Mononuclear cell (primary cell): Measurements from ENCODE around the gene DPPA5. TPM values are rescaled to one million over a fixed set of nuclear protein-coding genes. Genes with fewer than 3 reads are reported as not detected.
"Not testable (repeated sequence)": the region's sequence is repeated elsewhere in the genome, so short reads cannot be mapped to it uniquely, and the experiment has no call there.

Source experiments
- H3K27me3 ChIP-seq: 2 replicates; pipeline ENCODE4 v1.6.0; 2011; ENCODE audit warnings: low read length, control low read depth; ENCODE audit not compliant: insufficient read depth
- H3K4me1 ChIP-seq: 2 replicates; pipeline ENCODE4 v1.5.1; 2011; ENCODE audit warnings: mild to moderate bottlenecking, low read length, control low read depth; ENCODE audit not compliant: insufficient read depth
- H3K4me3 ChIP-seq: 2 replicates; pipeline ENCODE4 v1.5.1; 2011; ENCODE audit warnings: mild to moderate bottlenecking, low read length, moderate library complexity
- H3K9me3 ChIP-seq: 2 replicates; pipeline ENCODE4 v1.5.1; 2011; ENCODE audit warnings: low read depth, mild to moderate bottlenecking, control low read depth, low read length
- total RNA-seq: library from RNA; depleted of rRNA; stranded (reverse); fragments of >200 nt; gene quantifications from one replicate; pipeline ENCODE4 v1.2.3, GENCODE V29; 2012

Gene DPPA5, protein sequence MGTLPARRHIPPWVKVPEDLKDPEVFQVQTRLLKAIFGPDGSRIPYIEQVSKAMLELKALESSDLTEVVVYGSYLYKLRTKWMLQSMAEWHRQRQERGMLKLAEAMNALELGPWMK
- not detected for total RNA-seq

DNA sequence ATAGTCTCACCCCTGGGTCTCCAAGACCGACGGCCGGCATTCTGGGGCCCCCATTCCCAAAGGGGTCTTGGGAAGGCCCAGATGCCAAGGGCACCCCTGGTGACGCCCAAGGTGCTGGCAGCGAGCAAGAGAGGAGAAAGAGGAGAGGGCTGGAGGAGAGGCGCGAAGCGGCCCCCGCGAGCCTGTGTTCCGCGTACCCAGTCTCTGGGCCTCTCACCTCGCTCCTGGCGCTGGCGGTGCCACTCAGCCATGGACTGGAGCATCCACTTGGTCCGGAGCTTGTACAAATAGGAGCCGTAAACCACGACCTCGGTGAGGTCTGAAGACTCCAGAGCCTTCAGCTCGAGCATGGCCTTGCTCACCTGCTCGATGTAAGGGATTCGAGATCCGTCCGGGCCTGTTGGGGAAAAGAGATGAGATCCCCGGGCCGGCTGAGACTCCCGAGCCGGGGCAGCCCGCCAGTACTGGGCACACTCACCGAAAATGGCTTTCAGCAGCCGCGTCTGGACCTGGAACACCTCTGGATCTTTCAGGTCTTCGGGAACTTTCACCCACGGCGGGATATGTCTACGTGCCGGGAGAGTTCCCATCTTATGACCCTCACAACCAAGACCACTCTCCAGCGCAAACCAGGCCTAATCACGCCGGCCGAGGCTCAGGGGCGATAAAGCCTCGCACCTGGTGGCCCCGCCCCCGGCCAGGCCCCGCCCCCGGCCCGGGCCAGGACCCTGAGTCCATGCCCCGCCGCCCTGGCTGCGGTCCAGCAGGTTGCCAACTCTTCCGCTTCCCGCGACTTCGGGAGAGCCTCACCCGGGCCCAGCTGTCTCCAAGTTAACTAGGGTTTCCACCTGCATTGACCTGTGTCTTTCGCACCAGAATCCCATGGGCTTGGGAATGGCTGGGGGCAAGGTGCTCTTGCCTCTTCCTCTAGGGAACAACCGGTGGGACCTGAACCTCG is at the start of gene DPPA5:
DPPA5 (minus strand) TSS at position 641 of the 958 bp plus-strand sequence; CDS start at position 590, 51 bp downstream.
- Histone ChIP-seq H3K27me3 (peaks cover 20% of the 10 kb centered on the region), H3K4me3 (no peak within 1 kb of the TSS), H3K9me3 (no peaks in the 10 kb centered on the region), H3K4me1 (no peaks in the 10 kb centered on the region)

GRCh38 chr6:73400656-73401055 is 46.6 kb upstream of the DPPA5 start:
- H3K27me3 ChIP-seq, result no peaks in the 10 kb centered on the region
- H3K4me3 ChIP-seq, result no peak overlapping the region
- H3K9me3 ChIP-seq, result no peaks in the 10 kb centered on the region
- H3K4me1 ChIP-seq, result no peaks in the 10 kb centered on the region

DNA sequence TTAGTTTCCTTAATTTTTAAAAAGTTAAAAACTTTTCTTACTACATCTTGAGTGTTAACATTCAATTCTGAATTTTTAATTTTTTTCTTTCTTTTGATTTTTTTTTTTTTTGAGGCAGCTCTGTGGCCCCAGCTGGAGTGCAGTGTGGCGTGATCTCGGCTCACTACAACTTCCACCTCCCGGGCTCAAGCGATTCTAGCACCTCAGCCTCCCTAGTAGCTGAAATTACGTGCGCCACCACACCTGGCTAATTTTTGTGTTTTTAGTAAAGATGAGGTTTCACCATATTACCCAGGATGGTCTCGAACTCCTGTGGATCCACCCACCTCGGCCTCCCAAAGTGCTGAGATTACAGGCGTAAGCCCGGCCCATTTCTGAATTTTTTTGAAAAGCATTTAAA is 41.8 kb upstream of the DPPA5 start:
- H3K27me3 ChIP-seq, result no peaks in the 10 kb centered on the region
- H3K9me3 ChIP-seq, result no peaks in the 10 kb centered on the region
- no peak overlapping the region for H3K4me3 ChIP-seq
- H3K4me1 ChIP-seq, result no peaks in the 10 kb centered on the region

GRCh38 chr6:73394577-73395354 is 40.7 kb upstream of the DPPA5 start, which contains the start of gene DDX43:
TSS of gene DDX43 (plus strand) at chr6:73394828. CDS start at chr6:73394906, 78 bp downstream.
- no peaks in the 10 kb centered on the region for H3K4me1 ChIP-seq
- H3K27me3 ChIP-seq, result no peaks in the 10 kb centered on the region
- H3K9me3 ChIP-seq, result no peaks in the 10 kb centered on the region
- peak within 1 kb of the TSS; percentile 7 for H3K4me3 ChIP-seq

DNA sequence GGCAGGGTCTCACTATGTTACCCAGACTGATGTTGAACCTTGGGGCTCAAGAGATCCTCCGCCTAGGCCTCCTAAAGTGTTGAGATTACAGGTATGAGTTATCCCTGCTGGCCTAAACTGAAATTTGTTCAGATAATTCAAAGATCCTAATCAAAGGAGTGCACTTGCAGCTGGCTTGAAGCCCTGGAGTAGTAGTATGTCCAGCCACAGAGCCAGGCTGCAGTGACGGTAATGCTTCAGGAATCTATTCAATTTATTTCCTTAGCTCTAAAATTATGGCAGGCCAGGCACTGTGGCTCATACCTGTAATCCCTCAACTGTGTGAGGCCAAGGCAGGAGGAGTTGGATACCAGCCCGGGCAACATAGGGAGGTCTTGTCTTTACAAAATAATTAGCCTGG is 39.2 kb upstream of the DPPA5 start:
- H3K27me3 ChIP-seq, result no peaks in the 10 kb centered on the region
- H3K9me3 ChIP-seq, result no peaks in the 10 kb centered on the region
- H3K4me1 ChIP-seq, result peaks cover 12% of the 10 kb centered on the region
- no peak overlapping the region for H3K4me3 ChIP-seq

- H3K9me3 ChIP-seq, H3K4me3 ChIP-seq, H3K27me3 ChIP-seq: not testable (repeated sequence)
- peaks cover 13% of the 10 kb centered on the region for H3K4me1 ChIP-seq
Observed at GRCh38 chr6:73392188-73392587, 38.1 kb upstream of the DPPA5 start.

- H3K4me3 ChIP-seq, result no peak overlapping the region
- H3K9me3 ChIP-seq, result no peaks in the 10 kb centered on the region
- H3K27me3 ChIP-seq, result no peaks in the 10 kb centered on the region
Observed at GRCh38 chr6:73391675-73392074, 37.6 kb upstream of the DPPA5 start.

GRCh38 chr6:73389854-73390253 is 35.8 kb upstream of the DPPA5 start:
- Histone ChIP-seq H3K9me3 (no peaks in the 10 kb centered on the region), H3K4me3 (no peak overlapping the region), H3K27me3 (no peaks in the 10 kb centered on the region), H3K4me1 (peaks cover 13% of the 10 kb centered on the region)

More at GRCh38 chr6:73391675-73392074, 37.6 kb upstream of the DPPA5 start:
- H3K4me1 ChIP-seq, result peaks cover 13% of the 10 kb centered on the region

DNA sequence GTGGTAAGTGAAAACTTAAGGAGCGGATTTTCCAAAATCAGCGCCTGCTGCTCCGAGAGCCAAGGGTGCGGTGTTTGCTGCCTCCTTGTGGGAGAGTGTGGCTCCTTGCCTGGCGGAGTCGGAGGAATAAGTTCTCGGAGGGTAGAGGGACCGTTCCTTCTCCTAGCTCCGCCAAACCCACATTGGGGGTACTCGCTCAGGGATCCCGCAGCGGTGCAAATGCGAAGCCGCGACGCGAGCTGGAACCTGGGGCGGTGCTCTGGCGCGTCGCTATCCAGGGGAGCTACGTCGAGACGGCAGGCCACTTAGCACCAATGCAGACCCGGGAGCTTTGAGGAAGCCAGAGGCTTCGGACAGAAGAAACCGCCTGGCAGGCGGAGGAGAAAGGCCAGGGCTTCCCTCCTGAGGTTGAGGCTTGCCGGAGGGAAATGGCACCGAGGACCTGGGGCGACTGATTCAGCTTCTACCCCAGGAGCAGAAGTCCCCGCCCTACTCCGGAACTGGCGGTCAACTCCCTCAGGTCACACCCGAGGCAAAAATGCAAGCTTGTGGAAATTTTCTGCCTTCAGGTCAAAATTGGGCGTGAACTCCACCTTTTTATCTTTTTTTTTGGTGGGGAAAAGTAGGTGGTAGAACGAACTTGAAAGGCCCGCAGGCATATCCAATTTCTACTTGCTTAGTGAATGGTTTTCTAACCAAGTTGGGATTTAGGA is 34.9 kb upstream of the DPPA5 start:
- Histone ChIP-seq H3K4me3 (peak overlapping the region; percentile 50), H3K4me1 (peaks cover 13% of the 10 kb centered on the region), H3K27me3 (no peaks in the 10 kb centered on the region), H3K9me3 (no peaks in the 10 kb centered on the region)

DNA sequence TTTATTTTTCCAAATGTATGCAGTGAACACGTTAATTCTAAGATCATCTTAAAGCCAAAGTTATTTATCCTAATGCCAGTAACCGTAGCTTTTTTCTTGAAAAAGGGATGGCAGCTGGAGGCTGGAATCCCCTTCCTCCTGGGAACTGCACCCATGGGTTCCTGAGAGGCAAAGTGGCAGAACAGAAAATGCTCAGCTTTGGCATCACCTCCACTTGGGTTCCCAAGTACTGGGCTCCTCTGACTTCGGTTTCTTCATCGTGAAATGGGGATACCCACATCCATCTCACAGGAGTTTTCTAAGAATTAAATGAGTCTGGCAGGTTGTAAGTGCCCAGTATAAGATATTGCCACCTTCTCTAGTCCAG is 34.3 kb upstream of the DPPA5 start:
- no peaks in the 10 kb centered on the region for H3K27me3 ChIP-seq
- H3K9me3 ChIP-seq, result no peaks in the 10 kb centered on the region
- H3K4me3 ChIP-seq, result peak overlapping the region; percentile 50
- H3K4me1 ChIP-seq, result peaks cover 13% of the 10 kb centered on the region

DNA sequence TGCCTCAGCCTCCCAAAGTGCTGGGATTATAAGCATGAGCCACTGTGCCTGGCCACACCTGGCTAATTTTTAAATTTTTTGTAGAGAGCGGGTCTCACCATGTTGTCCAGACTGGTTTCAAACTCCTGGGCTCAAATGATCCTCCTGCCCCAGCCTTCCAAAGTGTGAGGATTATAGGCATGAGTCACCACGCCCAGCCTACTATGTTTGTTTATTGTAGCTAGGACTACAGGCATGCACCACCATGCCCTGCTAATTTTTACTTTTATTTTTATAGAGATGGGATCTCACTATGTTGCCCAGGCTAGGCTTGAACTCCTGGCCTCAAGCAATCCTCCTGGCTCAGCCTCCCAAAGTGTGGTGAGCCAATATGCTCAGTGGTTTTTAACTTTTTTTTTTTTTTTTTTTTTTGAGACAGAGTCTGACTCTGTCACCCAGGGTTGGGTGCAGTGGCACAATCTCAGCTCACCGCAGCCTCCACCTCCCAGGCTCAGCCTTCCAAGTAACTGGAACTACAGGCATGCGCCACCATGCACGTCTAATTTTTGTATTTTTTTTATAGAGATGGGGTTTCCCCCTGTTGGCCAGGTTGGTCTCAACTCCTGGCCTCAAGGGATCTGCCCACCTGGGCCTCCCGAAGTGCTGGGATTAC is 28.5 kb upstream of the DPPA5 start:
- no peaks in the 10 kb centered on the region for H3K9me3 ChIP-seq
- no peaks in the 10 kb centered on the region for H3K27me3 ChIP-seq
- H3K4me3 ChIP-seq, result no peak overlapping the region
- H3K4me1 ChIP-seq, result no peaks in the 10 kb centered on the region

DNA sequence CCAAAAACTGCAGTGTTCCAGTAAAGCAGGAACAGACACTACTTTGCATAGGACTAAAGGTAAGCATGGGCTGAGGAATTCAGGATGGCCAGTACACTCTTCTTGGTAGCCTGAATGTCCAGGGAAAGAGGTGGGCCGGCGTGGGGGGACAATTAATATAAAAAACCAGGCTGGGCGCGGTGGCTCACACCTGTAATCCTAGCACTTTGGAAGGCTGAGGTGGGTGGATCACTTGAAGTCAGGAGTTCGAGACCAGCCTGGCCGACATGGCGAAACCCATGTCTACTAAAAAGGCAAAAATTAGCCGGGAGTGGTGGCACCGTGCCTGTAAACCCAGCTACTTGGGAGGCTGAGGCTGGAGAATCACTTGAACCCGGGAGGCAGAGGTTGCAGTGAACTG is 27.5 kb upstream of the DPPA5 start:
- not testable (repeated sequence) for H3K4me1 ChIP-seq, H3K9me3 ChIP-seq, H3K27me3 ChIP-seq, H3K4me3 ChIP-seq

DNA sequence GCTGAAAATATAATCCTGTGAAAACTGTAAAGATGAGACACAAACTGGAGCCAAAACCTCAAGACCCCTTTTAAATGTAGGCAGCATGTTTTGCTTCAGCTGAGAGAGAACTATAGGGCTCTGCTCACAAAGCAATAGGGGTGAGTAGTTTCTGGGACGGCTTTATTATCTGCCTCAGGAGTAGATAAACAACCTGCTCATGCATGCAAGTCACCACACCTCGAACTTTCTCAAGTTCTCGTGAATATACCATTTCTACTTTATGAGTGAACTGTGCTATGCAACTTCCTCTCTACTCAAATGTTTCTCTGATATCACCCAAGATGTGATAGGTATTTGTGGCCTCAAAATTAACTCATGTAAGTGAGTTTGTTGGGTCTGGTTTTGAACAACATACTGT is 23.1 kb upstream of the DPPA5 start:
- Histone ChIP-seq H3K4me1 (no peaks in the 10 kb centered on the region), H3K27me3 (no peaks in the 10 kb centered on the region), H3K4me3 (no peak overlapping the region), H3K9me3 (no peaks in the 10 kb centered on the region)

DNA sequence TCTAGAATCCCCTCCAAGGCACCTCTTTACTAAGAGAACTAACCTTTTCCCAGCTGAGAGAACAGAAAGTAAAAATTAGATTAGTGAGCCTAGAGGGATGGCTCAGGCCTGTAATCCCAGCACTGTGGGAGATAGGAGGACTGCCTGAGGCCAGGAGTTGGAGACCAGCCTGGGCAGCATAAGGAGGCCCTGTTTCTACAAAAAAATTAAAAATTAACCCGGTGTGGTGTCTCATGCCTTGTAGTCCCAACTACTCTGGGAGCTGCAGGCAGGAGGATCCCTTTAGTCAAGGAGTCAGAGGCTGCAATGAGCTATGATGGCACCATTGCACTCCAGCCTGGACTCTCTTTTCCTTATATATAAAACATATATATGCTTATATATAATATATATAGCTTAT is 21.1 kb upstream of the DPPA5 start:
- Histone ChIP-seq H3K27me3 (no peaks in the 10 kb centered on the region), H3K9me3 (no peaks in the 10 kb centered on the region), H3K4me3 (no peak overlapping the region), H3K4me1 (no peaks in the 10 kb centered on the region)
